ENCODE data around the gene SGF29.

The SGF29 gene

DNA sequence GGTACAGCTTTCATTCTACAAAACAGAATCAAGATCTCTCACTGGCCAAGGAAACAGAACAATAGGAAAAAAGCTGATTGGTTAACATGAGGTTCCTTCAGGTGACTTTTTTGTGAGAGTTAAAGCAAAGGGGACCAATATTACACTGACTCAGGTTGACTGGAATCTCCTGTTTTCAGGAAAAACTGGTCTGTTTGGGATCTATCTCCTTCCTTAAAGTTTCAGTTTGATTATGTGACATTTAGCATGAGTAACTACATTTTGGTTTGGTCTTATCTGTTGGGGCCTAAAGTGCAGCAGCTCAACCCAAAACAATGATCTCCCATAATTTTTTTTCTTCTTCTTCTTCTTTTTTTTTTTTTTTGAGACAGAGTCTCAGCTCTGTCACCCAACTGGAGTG lies 24.6 kb upstream of the SGF29 start:
- Histone ChIP-seq H3K9me3 (ENCODE audit: control insufficient read depth, low read length) (no peaks in the 10 kb centered on the region), H3K36me3 (ENCODE audit: control insufficient read depth in 1 of 2, insufficient read depth in 2 of 2, low read depth in 1 of 2, low read length in 2 of 2) (peaks cover 0 to 4% of the 10 kb centered on the region in 2 experiments), H3K4me3 (ENCODE audit: insufficient read depth in 1 of 2, low read depth in 1 of 2, low read length in 2 of 2) (no peak overlapping the region), H2BK15ac (ENCODE audit: low read depth, poor library complexity, severe bottlenecking) (no peak overlapping the region), H3K23ac (ENCODE audit: low read length in 2 of 2) (no peak overlapping the region), H4K91ac (ENCODE audit: low read length) (no peak overlapping the region), H3K4ac (ENCODE audit: low read depth in 1 of 2, low read length in 2 of 2) (no peak overlapping the region), H3K27me3 (ENCODE audit: control insufficient read depth in 1 of 2, insufficient read depth in 1 of 2, low read length in 2 of 2) (no peaks in the 10 kb centered on the region), H3K4me1 (ENCODE audit: control insufficient read depth, insufficient read depth, low read depth, low read length) (peaks cover 3% of the 10 kb centered on the region), H2AFZ (ENCODE audit: low read depth, low read length) (no peak overlapping the region), H2BK120ac (ENCODE audit: low read depth, low read length) (no peak overlapping the region), H4K8ac (ENCODE audit: low read length) (no peak overlapping the region), H3K27ac (ENCODE audit: low read length, poor library complexity, severe bottlenecking) (no peak overlapping the region), H3K4me2 (ENCODE audit: low read length, poor library complexity, severe bottlenecking) (no peak overlapping the region), H3K14ac (ENCODE audit: low read length in 2 of 2) (no peak overlapping the region), H3K9ac (ENCODE audit: low read length) (no peak overlapping the region), H2AK5ac (ENCODE audit: low read length, severe bottlenecking) (no peak overlapping the region), H2BK12ac (ENCODE audit: low read length in 2 of 2) (no peak overlapping the region), H2BK5ac (ENCODE audit: low read depth, low read length, poor library complexity, severe bottlenecking) (no peak overlapping the region), H3K79me1 (replicated peaks; ENCODE audit: low read length, poor library complexity, severe bottlenecking) (no peaks in the 10 kb centered on the region), H3K18ac (ENCODE audit: low read depth in 1 of 2, low read length in 2 of 2) (no peak overlapping the region)
- no peak for DNase-seq

DNA sequence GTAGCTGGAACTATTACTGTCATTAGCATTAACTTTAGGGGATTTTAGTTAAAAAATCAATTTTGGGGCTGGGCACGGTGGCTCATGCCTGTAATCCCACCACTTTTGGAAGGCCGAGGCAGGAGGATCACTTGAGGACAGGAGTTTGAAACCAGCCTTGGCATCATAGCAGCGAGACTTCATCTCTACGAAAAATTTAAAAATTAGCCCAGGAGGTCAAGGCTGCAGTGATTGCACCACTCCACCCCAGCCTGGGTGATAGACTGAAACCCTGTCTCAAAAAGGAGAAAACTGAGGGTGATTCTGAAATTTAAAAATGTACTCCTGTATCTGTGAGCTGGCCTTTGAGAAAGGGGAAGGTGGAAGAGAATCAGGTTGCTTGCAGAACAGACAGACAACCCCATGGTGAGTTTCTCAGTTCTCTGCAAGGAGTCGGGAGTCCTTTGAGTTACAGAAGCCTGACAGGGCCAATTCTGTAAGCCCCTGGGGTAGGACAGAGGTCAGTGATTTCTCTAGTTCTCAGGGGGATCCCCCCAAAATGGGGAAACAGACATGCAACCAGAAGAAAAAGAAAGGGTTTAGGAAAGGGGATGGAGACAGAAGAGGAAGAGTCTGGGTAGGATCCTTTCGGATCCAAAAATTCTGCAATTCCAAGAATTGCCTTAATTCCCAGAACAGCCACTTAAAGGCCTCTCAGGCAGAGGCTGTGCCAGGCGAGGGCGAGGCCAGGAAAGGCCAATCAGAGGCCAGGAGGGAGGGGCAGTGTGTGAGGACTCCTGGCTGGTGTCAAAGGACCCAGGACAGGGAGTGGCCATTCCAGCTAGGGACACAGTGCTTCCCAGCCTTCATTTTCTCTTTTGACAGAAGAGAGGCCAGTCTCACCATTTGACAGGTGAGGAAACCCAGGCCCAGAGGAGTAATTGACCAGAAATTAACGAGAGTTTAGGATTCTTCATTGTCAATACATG lies 21.7 kb upstream of the SGF29 start:
- Histone ChIP-seq H2AK5ac (ENCODE audit: low read length, severe bottlenecking) (no peak overlapping the region), H3K23ac (ENCODE audit: low read length in 2 of 2) (no peak overlapping the region), H3K79me1 (replicated peaks; ENCODE audit: low read length, poor library complexity, severe bottlenecking) (no peaks in the 10 kb centered on the region), H3K18ac (ENCODE audit: low read depth in 1 of 2, low read length in 2 of 2) (no peak overlapping the region), H3K27me3 (ENCODE audit: control insufficient read depth in 1 of 2, insufficient read depth in 1 of 2, low read length in 2 of 2) (no peaks in the 10 kb centered on the region), H3K4ac (ENCODE audit: low read depth in 1 of 2, low read length in 2 of 2) (no peak overlapping the region), H2BK12ac (ENCODE audit: low read length in 2 of 2) (no peak overlapping the region), H4K8ac (ENCODE audit: low read length) (no peak overlapping the region), H2BK5ac (ENCODE audit: low read depth, low read length, poor library complexity, severe bottlenecking) (no peak overlapping the region), H3K4me3 (ENCODE audit: insufficient read depth in 1 of 2, low read depth in 1 of 2, low read length in 2 of 2) (no peak overlapping the region), H2BK15ac (ENCODE audit: low read depth, poor library complexity, severe bottlenecking) (no peak overlapping the region), H2BK120ac (ENCODE audit: low read depth, low read length) (no peak overlapping the region), H2AFZ (ENCODE audit: low read depth, low read length) (no peak overlapping the region), H3K14ac (ENCODE audit: low read length in 2 of 2) (peak overlapping the region in 1 of 2 experiments; percentile 8), H3K9ac (ENCODE audit: low read length) (peak overlapping the region; percentile 6), H3K9me3 (ENCODE audit: control insufficient read depth, low read length) (no peaks in the 10 kb centered on the region), H3K4me1 (ENCODE audit: control insufficient read depth, insufficient read depth, low read depth, low read length) (peaks cover 3% of the 10 kb centered on the region), H4K91ac (ENCODE audit: low read length) (no peak overlapping the region), H3K36me3 (ENCODE audit: control insufficient read depth in 1 of 2, insufficient read depth in 2 of 2, low read depth in 1 of 2, low read length in 2 of 2) (peaks cover 0 to 25% of the 10 kb centered on the region in 2 experiments), H3K4me2 (ENCODE audit: low read length, poor library complexity, severe bottlenecking) (no peak overlapping the region), H3K27ac (ENCODE audit: low read length, poor library complexity, severe bottlenecking) (no peak overlapping the region)
- DNase-seq: peak; percentile 23
- 58% methylated on average over 9 of the region's 9 CpGs for WGBS

DNA sequence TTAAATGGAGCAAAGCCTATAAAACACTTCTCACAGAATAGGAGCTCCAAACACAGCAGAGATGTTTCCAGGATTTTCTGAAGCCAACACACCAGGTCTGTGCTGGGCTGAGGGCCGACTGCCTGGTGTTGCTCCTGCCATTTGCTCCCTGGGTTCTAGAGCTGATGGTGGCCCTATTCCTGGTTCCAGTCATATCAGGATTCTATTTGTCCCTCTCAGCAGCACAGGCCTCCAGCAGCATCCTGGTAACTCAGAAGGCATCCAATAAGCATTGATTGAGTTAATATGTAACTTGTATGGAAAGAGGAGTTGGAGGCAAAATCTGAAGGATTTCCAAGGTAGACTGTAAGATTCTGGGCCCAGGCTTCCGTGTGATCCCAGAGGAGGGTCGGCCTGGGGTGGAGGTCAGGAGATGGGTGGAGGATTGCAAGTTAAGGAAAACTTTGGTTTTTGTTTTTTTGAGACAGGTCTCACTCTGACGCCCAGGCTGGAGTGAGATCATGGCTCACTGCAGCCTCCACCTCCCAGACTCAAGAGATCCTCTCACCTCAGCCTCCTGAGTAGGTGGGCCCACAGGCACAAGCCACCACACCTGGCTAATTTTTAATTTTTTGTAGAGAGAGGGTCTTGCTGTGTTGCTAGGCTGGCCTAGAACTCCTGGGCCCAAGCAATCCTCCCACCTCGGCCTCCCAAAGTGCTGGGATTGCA lies 20.6 kb upstream of the SGF29 start:
- Histone ChIP-seq H2BK12ac (ENCODE audit: low read length in 2 of 2) (no peak overlapping the region), H3K36me3 (ENCODE audit: control insufficient read depth in 1 of 2, insufficient read depth in 2 of 2, low read depth in 1 of 2, low read length in 2 of 2) (peaks cover 0 to 33% of the 10 kb centered on the region in 2 experiments), H3K9ac (ENCODE audit: low read length) (no peak overlapping the region), H3K4me3 (ENCODE audit: insufficient read depth in 1 of 2, low read depth in 1 of 2, low read length in 2 of 2) (no peak overlapping the region), H3K9me3 (ENCODE audit: control insufficient read depth, low read length) (no peaks in the 10 kb centered on the region), H3K79me1 (replicated peaks; ENCODE audit: low read length, poor library complexity, severe bottlenecking) (no peaks in the 10 kb centered on the region), H3K27me3 (ENCODE audit: control insufficient read depth in 1 of 2, insufficient read depth in 1 of 2, low read length in 2 of 2) (no peaks in the 10 kb centered on the region), H2BK120ac (ENCODE audit: low read depth, low read length) (no peak overlapping the region), H3K27ac (ENCODE audit: low read length, poor library complexity, severe bottlenecking) (no peak overlapping the region), H3K4me2 (ENCODE audit: low read length, poor library complexity, severe bottlenecking) (no peak overlapping the region), H4K8ac (ENCODE audit: low read length) (no peak overlapping the region), H4K91ac (ENCODE audit: low read length) (no peak overlapping the region), H2BK15ac (ENCODE audit: low read depth, poor library complexity, severe bottlenecking) (no peak overlapping the region), H3K4me1 (ENCODE audit: control insufficient read depth, insufficient read depth, low read depth, low read length) (peaks cover 3% of the 10 kb centered on the region), H3K4ac (ENCODE audit: low read depth in 1 of 2, low read length in 2 of 2) (no peak overlapping the region), H3K23ac (ENCODE audit: low read length in 2 of 2) (no peak overlapping the region), H2AK5ac (ENCODE audit: low read length, severe bottlenecking) (no peak overlapping the region), H3K18ac (ENCODE audit: low read depth in 1 of 2, low read length in 2 of 2) (no peak overlapping the region), H3K14ac (ENCODE audit: low read length in 2 of 2) (no peak overlapping the region), H2BK5ac (ENCODE audit: low read depth, low read length, poor library complexity, severe bottlenecking) (no peak overlapping the region), H2AFZ (ENCODE audit: low read depth, low read length) (no peak overlapping the region)
- 87% methylated on average over 4 of the region's 5 CpGs for WGBS
- DNase-seq: no peak
